Natural killer cell (primary cell): ENCODE results near the gene MRC1. TPM values are rescaled to one million over a fixed set of nuclear protein-coding genes. Genes with fewer than 3 reads are reported as not detected.

Source experiments
- ATAC-seq, 3 donors: fragments of 150-1000 bp in 2 of 3; fragments of 200-7000 bp in 1 of 3; cut with Tn5 transposase; 1 replicate in 1 of 3; 2 replicates in 2 of 3; pipeline ENCODE4 v1.10.0; 2021; ENCODE audit warnings: mild to moderate bottlenecking in 2 of 3, moderate library complexity in 2 of 3
- DNase-seq, 2 donors: peaks; one replicate each; pipeline versions ENCODE4 v3.0.0 to v3.0.0-alpha.2; 2013 to 2021; ENCODE audit warnings: mixed read lengths in 1 of 2
- H3K27ac ChIP-seq: one replicate; pipeline ENCODE4 v1.5.1; 2013; ENCODE audit warnings: mild to moderate bottlenecking, low read length
- H3K27me3 ChIP-seq: one replicate; pipeline ENCODE4 v1.6.1; 2013; ENCODE audit warnings: low read length; ENCODE audit not compliant: control insufficient read depth, insufficient read depth
- H3K36me3 ChIP-seq: one replicate; pipeline ENCODE4 v1.6.1; 2013; ENCODE audit warnings: low read length; ENCODE audit not compliant: control insufficient read depth, insufficient read depth
- H3K4me1 ChIP-seq: one replicate; pipeline ENCODE4 v1.6.1; 2013; ENCODE audit warnings: low read length; ENCODE audit not compliant: control insufficient read depth, insufficient read depth
- H3K4me3 ChIP-seq: one replicate; pipeline ENCODE4 v1.5.1; 2013; ENCODE audit warnings: low read length
- H3K9me3 ChIP-seq: one replicate; pipeline ENCODE4 v1.6.1; 2013; ENCODE audit warnings: low read length; ENCODE audit not compliant: control insufficient read depth, insufficient read depth
- H3K27ac Mint-ChIP-seq, 2 donors: one replicate each; pipeline ENCODE4 v1.8.0; 2022; ENCODE audit warnings: mild to moderate bottlenecking in 2 of 2, mixed read lengths in 2 of 2, moderate library complexity in 1 of 2
- H3K27me3 Mint-ChIP-seq, 2 donors: one replicate each; pipeline ENCODE4 v1.8.0; 2022; ENCODE audit warnings: low read depth in 2 of 2, mixed read lengths in 2 of 2
- H3K36me3 Mint-ChIP-seq: one replicate; pipeline ENCODE4 v1.8.0; 2022; ENCODE audit warnings: mixed read lengths
- H3K4me1 Mint-ChIP-seq, 2 donors: one replicate each; pipeline ENCODE4 v1.8.0; 2022; ENCODE audit warnings: mixed read lengths in 2 of 2
- H3K4me3 Mint-ChIP-seq: one replicate; pipeline ENCODE4 v1.8.0; 2022; ENCODE audit warnings: mild to moderate bottlenecking, moderate library complexity, mixed read lengths
- H3K9me3 Mint-ChIP-seq, 2 donors: one replicate each; pipeline ENCODE4 v1.8.0; 2022; ENCODE audit warnings: mixed read lengths in 2 of 2
- CTCF ChIP-seq: fragments of 200-600 bp; IDR thresholded peaks from one replicate; pipeline ENCODE4 v1.8.0; 2022; ENCODE audit warnings: antibody characterized with exemption
- WGBS: methylation state at CpG from one replicate; pipeline ENCODE4 v1.1.7; 2013; ENCODE audit warnings: missing lambda C conversion rate; ENCODE audit not compliant: insufficient coverage; 5-methylcytosine and 5-hydroxymethylcytosine counted together
- intact Hi-C: fragments of 100-400 bp; cut with micrococcal nuclease; formaldehyde crosslinking; loops from one replicate; pipeline ENCODE4 v1.14.2; 2022
- total RNA-seq, 4 donors: library from RNA; stranded (reverse); fragments of 120-200 nt in 1 of 4; gene quantifications; one replicate each; pipeline versions ENCODE4 v1.2.3 to v1.2.4, GENCODE V29; 2013 to 2022

MRC1 gene
- total RNA-seq, 3 donors from 2014 or later (not counting 1 experiment from before 2014, with no cell fraction given) = 0.05 to 0.18 (median 0.15) TPM

GRCh38 chr10:17795813-17796594, 13.1 kb upstream of the MRC1 start:
- no peak for TF ChIP-seq CTCF
- Mint-ChIP-seq H3K36me3 (no peaks in the 10 kb centered on the region), H3K4me3 (no peak overlapping the region), H3K27me3 (no peaks in the 10 kb centered on the region), H3K9me3 (no peaks in the 10 kb centered on the region), H3K4me1 (peaks cover 5 to 6% of the 10 kb centered on the region in 2 donors), H3K27ac (no peak overlapping the region)
- Histone ChIP-seq H3K4me1 (no peaks in the 10 kb centered on the region), H3K36me3 (no peaks in the 10 kb centered on the region), H3K27me3 (no peaks in the 10 kb centered on the region), H3K27ac (no peak overlapping the region), H3K4me3 (no peak overlapping the region), H3K9me3 (no peaks in the 10 kb centered on the region)
- 90% methylated on average over 16 of the region's 17 CpGs for WGBS
- ATAC-seq (no peak), DNase-seq (no peak)
- intact Hi-C loops = no loop called here

GRCh38 chr10:17801507-17801906, 7.6 kb upstream of the MRC1 start:
- ATAC-seq (no peak), DNase-seq (no peak)
- Mint-ChIP-seq H3K9me3 (no peaks in the 10 kb centered on the region), H3K27me3 (peaks cover 0 to 2% of the 10 kb centered on the region in 2 donors), H3K4me3 (no peak overlapping the region), H3K4me1 (no peaks in the 10 kb centered on the region), H3K36me3 (no peaks in the 10 kb centered on the region), H3K27ac (no peak overlapping the region)
- H3K9me3 ChIP-seq = no peaks in the 10 kb centered on the region
- no peak overlapping the region for H3K4me3 ChIP-seq
- H3K27me3 ChIP-seq = no peaks in the 10 kb centered on the region
- no peaks in the 10 kb centered on the region for H3K4me1 ChIP-seq
- intact Hi-C loops = no loop called here
- 83% methylated on average over 1 of the region's 3 CpGs for WGBS
- no peak overlapping the region for H3K27ac ChIP-seq
- no peaks in the 10 kb centered on the region for H3K36me3 ChIP-seq
- TF ChIP-seq CTCF = no peak

GRCh38 chr10:17802350-17802749, 6.8 kb upstream of the MRC1 start:
- Mint-ChIP-seq H3K36me3 (no peaks in the 10 kb centered on the region), H3K4me1 (no peaks in the 10 kb centered on the region), H3K4me3 (no peak overlapping the region), H3K9me3 (no peaks in the 10 kb centered on the region), H3K27me3 (peaks cover 0 to 2% of the 10 kb centered on the region in 2 donors), H3K27ac (no peak overlapping the region)
- Histone ChIP-seq H3K27ac (no peak overlapping the region), H3K36me3 (no peaks in the 10 kb centered on the region), H3K4me3 (no peak overlapping the region), H3K27me3 (no peaks in the 10 kb centered on the region), H3K9me3 (no peaks in the 10 kb centered on the region), H3K4me1 (no peaks in the 10 kb centered on the region)
- TF ChIP-seq CTCF = no peak
- 93% methylated on average over 9 of the region's 11 CpGs for WGBS
- intact Hi-C loops = no loop called here
- no peak for ATAC-seq
- DNase-seq = no peak

GRCh38 chr10:17802976-17803375, 6.2 kb upstream of the MRC1 start:
- intact Hi-C loops = no loop called here
- ATAC-seq (no peak), DNase-seq (no peak)
- TF ChIP-seq CTCF = no peak
- no peaks in the 10 kb centered on the region for H3K4me1 ChIP-seq
- H3K27me3 Mint-ChIP-seq = peaks cover 0 to 2% of the 10 kb centered on the region in 2 donors
- no peak overlapping the region for H3K27ac ChIP-seq
- no peaks in the 10 kb centered on the region for H3K9me3 ChIP-seq
- WGBS = 14% methylated on average over 1 of the region's 1 CpG
- no peaks in the 10 kb centered on the region for H3K27me3 ChIP-seq
- H3K27ac Mint-ChIP-seq = no peak overlapping the region
- no peak overlapping the region for H3K4me3 ChIP-seq
- no peak overlapping the region for H3K4me3 Mint-ChIP-seq
- H3K9me3 Mint-ChIP-seq = no peaks in the 10 kb centered on the region
- no peaks in the 10 kb centered on the region for H3K4me1 Mint-ChIP-seq
- no peaks in the 10 kb centered on the region for H3K36me3 ChIP-seq
- no peaks in the 10 kb centered on the region for H3K36me3 Mint-ChIP-seq
